K562 (cell line): ENCODE results near the gene PRR19. TPM values are rescaled to one million over a fixed set of nuclear protein-coding genes. Genes with fewer than 3 reads are reported as not detected.

ENCODE experiments used
- ASH1L ChIP-seq: fragments of 450-650 bp; IDR thresholded peaks from 2 replicates; pipeline ENCODE4 v1.6.1; 2018; ENCODE audit warnings: borderline replicate concordance, mild to moderate bottlenecking, low read depth; ENCODE audit not compliant: partially characterized antibody
- CREB5 ChIP-seq: fragments of 250-450 bp; sonication (Bioruptor Pico); IDR thresholded peaks from 2 replicates; pipeline ENCODE4 v1.5.0; 2020; ENCODE audit warnings: mild to moderate bottlenecking
- DNMT1 ChIP-seq: fragments of 450-650 bp; IDR thresholded peaks from 2 replicates; pipeline ENCODE4 v1.6.1; 2016; ENCODE audit warnings: antibody characterized with exemption, mild to moderate bottlenecking
- ERF ChIP-seq: fragments of 450-650 bp; formaldehyde crosslinking; IDR thresholded peaks from 2 replicates; pipeline ENCODE4 v1.4.0; 2020; ENCODE audit warnings: mild to moderate bottlenecking, mixed read lengths
- MAFF ChIP-seq: IDR thresholded peaks from 2 replicates; pipeline ENCODE4 v1.6.1; 2012; ENCODE audit warnings: low read length, improper control_type of control experiment
- NCOA1 ChIP-seq: fragments of 450-650 bp; IDR thresholded peaks from 2 replicates; pipeline ENCODE4 v1.6.1; 2016; ENCODE audit warnings: low read depth
- NCOA4 ChIP-seq: fragments of 450-650 bp; IDR thresholded peaks from 2 replicates; pipeline ENCODE4 v1.6.1; 2018; ENCODE audit warnings: mild to moderate bottlenecking; ENCODE audit not compliant: partially characterized antibody
- NFATC3 ChIP-seq: fragments of 450-650 bp; IDR thresholded peaks from 2 replicates; pipeline ENCODE4 v1.6.1; 2017; ENCODE audit warnings: mild to moderate bottlenecking
- TFAP4 ChIP-seq: sonication (generic); formaldehyde crosslinking; IDR thresholded peaks from 2 replicates; pipeline ENCODE4 v1.8.0; 2022; ENCODE audit warnings: missing genetic modification reagents, mild to moderate bottlenecking, moderate library complexity, borderline replicate concordance
- TGIF2 ChIP-seq: sonication (generic); formaldehyde crosslinking; IDR thresholded peaks from 2 replicates; pipeline ENCODE4 v1.8.1; 2022; ENCODE audit warnings: mild to moderate bottlenecking, missing genetic modification reagents, moderate library complexity
- THAP12 ChIP-seq: fragments of 250-450 bp; sonication (Bioruptor Pico); IDR thresholded peaks from 2 replicates; pipeline ENCODE4 v1.9.0; 2021; ENCODE audit warnings: mild to moderate bottlenecking, inconsistent platforms
- ZBED1 ChIP-seq: IDR thresholded peaks from 2 replicates; pipeline ENCODE4 v1.6.1; 2014
- ZBTB40 ChIP-seq, 2 experiments: fragments of 450-650 bp in 1 of 2; sonication (generic) in 1 of 2; formaldehyde crosslinking in 1 of 2; IDR thresholded peaks; 2 replicates each; pipeline versions ENCODE4 v1.7.1 to v1.9.0; 2016 to 2022; ENCODE audit warnings: inconsistent platforms in 1 of 2, mild to moderate bottlenecking in 1 of 2, missing genetic modification reagents in 1 of 2
- ZFPM2 ChIP-seq: fragments of 250-450 bp; sonication (Bioruptor Pico); IDR thresholded peaks from 2 replicates; pipeline ENCODE4 v1.5.1; 2022; ENCODE audit warnings: mild to moderate bottlenecking
- ZNF699 ChIP-seq: fragments of 250-450 bp; sonication (Bioruptor Pico); IDR thresholded peaks from 2 replicates; pipeline ENCODE4 v1.8.0; 2021; ENCODE audit warnings: mild to moderate bottlenecking, moderate library complexity; ENCODE audit not compliant: insufficient replicate concordance
- polyA plus RNA-seq, 8 experiments: library from polyadenylated mRNA; depleted of rRNA in 4 of 8; stranded (reverse) in 5 of 8; unstranded in 3 of 8; fragments of >200 nt; fragmentation: Nextera tagmentation in 2 of 8; fragmentation: Illumina TruSeq in 1 of 8; extraction: Ambion mirVana in 2 of 8; extraction: Trizol in 1 of 8; gene quantifications; 2 replicates each; pipeline versions ENCODE4 v1.2.1 to v1.2.3, GENCODE V29; 2011 to 2014; ENCODE audit warnings: inconsistent platforms in 1 of 8, missing spikeins in 1 of 8
- total RNA-seq, 7 experiments: library from RNA; depleted of rRNA in 6 of 7; stranded (reverse); fragments of >200 nt in 6 of 7; fragmentation: Illumina TruSeq in 2 of 7; extraction: Trizol in 2 of 7; gene quantifications; 2 replicates each; pipeline versions ENCODE4 v1.2.1 to v1.2.3, GENCODE V29; 2011 to 2021; ENCODE audit warnings: low replicate concordance in 1 of 7

Gene PRR19
- total and polyA plus RNA-seq, 9 of the 15 experiments (the other 6 are each of a cell fraction or from before 2014, with no cell fraction given): 0.10 to 1.6 (median 0.54) TPM

- TF ChIP-seq ZBTB40 (IDR thresholded peaks at IDR 0.05) (peak; percentile 78), ZBTB40 (CRISPR knock-in tag; IDR thresholded peaks at IDR 0.05) (no peak), NFATC3 (no peak), MAFF (no peak), DNMT1 (no peak), TFAP4 (CRISPR knock-in tag) (peak; percentile 74), ASH1L (no peak), TGIF2 (CRISPR knock-in tag) (no peak), THAP12 (CRISPR knock-in tag) (peak; percentile 99), ZNF699 (CRISPR knock-in tag) (no peak), ZFPM2 (CRISPR knock-in tag) (no peak), ZBED1 (no peak), NCOA4 (no peak), CREB5 (no peak), NCOA1 (no peak), ERF (no peak)
These were observed 23.5 kb downstream of the PRR19 start, which contains the start of gene MEGF8 (continued) for GRCh38 chr19:42325308-42325895.
